A549 (cell line): ENCODE results near the gene PRRG4.

ENCODE experiments used
- CBX8 ChIP-seq: fragments of 200-600 bp; sonication (generic); IDR thresholded peaks from 2 replicates; pipeline ENCODE4 v1.6.1; 2016
- EHMT2 ChIP-seq: fragments of 200-600 bp; sonication (generic); IDR thresholded peaks from 2 replicates; pipeline ENCODE4 v1.6.1; 2016; ENCODE audit warnings: antibody characterized with exemption, low read depth, mild to moderate bottlenecking, moderate library complexity
- EP300 ChIP-seq, 2 experiments: fragments of >200 bp; sonication (Bioruptor Twin); formaldehyde crosslinking; IDR thresholded peaks; 2 replicates in 1 of 2; 3 replicates in 1 of 2; pipeline ENCODE4 v1.6.1; 2016 to 2017
- POLR2A ChIP-seq: IDR thresholded peaks from 2 replicates; pipeline ENCODE4 v1.6.1; 2012; ENCODE audit warnings: mild to moderate bottlenecking, low read length
- RAD21 ChIP-seq, 2 experiments: fragments of >200 bp in 1 of 2; sonication (Bioruptor Twin) in 1 of 2; formaldehyde crosslinking in 1 of 2; IDR thresholded peaks in 1 of 2; conservative IDR thresholded peaks in 1 of 2; 2 replicates in 1 of 2; 3 replicates in 1 of 2; pipeline ENCODE4 v1.6.1; 2012 to 2018; ENCODE audit warnings: inconsistent platforms in 1 of 2
- RCOR1 ChIP-seq: fragments of 150-350 bp; IDR thresholded peaks from 2 replicates; pipeline ENCODE4 v1.6.1; 2014; ENCODE audit warnings: antibody characterized with exemption, low read length, low read depth
- TF ChIP-seq, protein P1 (sequence below): fragments of >200 bp; sonication (Bioruptor Twin); formaldehyde crosslinking; IDR thresholded peaks from 3 replicates; pipeline ENCODE4 v1.5.1; 2016

DNA sequence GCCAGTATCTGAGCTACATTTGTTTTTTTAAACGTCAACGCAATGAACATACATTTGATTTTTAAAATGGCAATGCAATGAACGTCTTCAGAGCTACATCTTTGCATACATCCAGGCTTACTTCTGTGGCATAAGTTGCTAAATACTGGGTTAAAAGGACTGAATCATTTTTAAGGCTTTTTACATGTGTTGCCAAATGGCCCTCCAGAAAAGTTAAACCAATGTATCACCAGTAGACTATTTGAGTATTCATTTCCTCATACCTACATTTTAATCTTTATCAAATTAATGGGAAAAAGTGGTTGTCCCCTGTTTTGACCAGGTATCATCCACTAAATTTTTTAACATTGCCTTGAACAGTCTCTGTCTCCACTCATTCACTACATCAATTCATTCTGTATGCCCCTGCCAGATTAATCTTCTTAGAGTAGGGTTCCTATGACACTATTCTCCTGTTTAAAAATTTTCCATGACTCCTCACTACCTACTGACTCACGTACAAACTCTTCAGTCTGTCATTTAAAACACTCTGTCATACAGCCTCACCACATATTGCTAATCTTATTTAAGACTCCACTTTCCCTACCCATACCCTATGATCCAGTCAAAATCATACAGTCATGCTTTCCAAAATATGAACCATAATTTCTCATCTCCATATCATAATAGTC is 12.4 kb upstream of the PRRG4 start:
- TF ChIP-seq EHMT2 (no peak), RCOR1 (no peak), EP300 (IDR thresholded peaks at IDR 0.05) (no peak), CBX8 (no peak), RAD21 (conservative IDR thresholded peaks at IDR 0.05 in 1 of 2, IDR thresholded peaks at IDR 0.05 in 1 of 2) (no peak), POLR2A (no peak)
- TF ChIP-seq, protein P1, sequence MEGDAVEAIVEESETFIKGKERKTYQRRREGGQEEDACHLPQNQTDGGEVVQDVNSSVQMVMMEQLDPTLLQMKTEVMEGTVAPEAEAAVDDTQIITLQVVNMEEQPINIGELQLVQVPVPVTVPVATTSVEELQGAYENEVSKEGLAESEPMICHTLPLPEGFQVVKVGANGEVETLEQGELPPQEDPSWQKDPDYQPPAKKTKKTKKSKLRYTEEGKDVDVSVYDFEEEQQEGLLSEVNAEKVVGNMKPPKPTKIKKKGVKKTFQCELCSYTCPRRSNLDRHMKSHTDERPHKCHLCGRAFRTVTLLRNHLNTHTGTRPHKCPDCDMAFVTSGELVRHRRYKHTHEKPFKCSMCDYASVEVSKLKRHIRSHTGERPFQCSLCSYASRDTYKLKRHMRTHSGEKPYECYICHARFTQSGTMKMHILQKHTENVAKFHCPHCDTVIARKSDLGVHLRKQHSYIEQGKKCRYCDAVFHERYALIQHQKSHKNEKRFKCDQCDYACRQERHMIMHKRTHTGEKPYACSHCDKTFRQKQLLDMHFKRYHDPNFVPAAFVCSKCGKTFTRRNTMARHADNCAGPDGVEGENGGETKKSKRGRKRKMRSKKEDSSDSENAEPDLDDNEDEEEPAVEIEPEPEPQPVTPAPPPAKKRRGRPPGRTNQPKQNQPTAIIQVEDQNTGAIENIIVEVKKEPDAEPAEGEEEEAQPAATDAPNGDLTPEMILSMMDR = no peak
